ENCODE results near the gene RBM33. TPM values are rescaled to one million over a fixed set of nuclear protein-coding genes. Genes with fewer than 3 reads are reported as not detected.

RBM33 gene
- total and polyA plus RNA-seq, 2 of the 13 experiments (the other 11 are each of a cell fraction or from before 2014, with no cell fraction given), result 12.4 to 28.9 TPM

GRCh38 chr7:155808549-155809331 is 164.3 kb downstream of the RBM33 start (continued):
- TF ChIP-seq, protein P1, sequence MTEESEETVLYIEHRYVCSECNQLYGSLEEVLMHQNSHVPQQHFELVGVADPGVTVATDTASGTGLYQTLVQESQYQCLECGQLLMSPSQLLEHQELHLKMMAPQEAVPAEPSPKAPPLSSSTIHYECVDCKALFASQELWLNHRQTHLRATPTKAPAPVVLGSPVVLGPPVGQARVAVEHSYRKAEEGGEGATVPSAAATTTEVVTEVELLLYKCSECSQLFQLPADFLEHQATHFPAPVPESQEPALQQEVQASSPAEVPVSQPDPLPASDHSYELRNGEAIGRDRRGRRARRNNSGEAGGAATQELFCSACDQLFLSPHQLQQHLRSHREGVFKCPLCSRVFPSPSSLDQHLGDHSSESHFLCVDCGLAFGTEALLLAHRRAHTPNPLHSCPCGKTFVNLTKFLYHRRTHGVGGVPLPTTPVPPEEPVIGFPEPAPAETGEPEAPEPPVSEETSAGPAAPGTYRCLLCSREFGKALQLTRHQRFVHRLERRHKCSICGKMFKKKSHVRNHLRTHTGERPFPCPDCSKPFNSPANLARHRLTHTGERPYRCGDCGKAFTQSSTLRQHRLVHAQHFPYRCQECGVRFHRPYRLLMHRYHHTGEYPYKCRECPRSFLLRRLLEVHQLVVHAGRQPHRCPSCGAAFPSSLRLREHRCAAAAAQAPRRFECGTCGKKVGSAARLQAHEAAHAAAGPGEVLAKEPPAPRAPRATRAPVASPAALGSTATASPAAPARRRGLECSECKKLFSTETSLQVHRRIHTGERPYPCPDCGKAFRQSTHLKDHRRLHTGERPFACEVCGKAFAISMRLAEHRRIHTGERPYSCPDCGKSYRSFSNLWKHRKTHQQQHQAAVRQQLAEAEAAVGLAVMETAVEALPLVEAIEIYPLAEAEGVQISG (CRISPR knock-in tag; IDR thresholded peaks at IDR 0.05), result peak; percentile 61
- TF ChIP-seq RXRA (CRISPR knock-in tag; IDR thresholded peaks at IDR 0.05) (no peak; the same call in 1 of the 2 replicates), YY1 (IDR thresholded peaks at IDR 0.05; ENCODE audit: insufficient read depth, insufficient replicate concordance, low read depth, low read length) (peak; percentile 20), SIX1 (CRISPR knock-in tag; IDR thresholded peaks at IDR 0.05; ENCODE audit: borderline replicate concordance) (no peak), ZNF468 (CRISPR knock-in tag; IDR thresholded peaks at IDR 0.05) (no peak), ZNF337 (CRISPR knock-in tag; IDR thresholded peaks at IDR 0.05; ENCODE audit: borderline replicate concordance, low read depth) (peak; percentile 10; the same call in 1 of the 2 replicates), BCLAF1 (IDR thresholded peaks at IDR 0.05) (no peak), CBX5 (CRISPR knock-in tag; IDR thresholded peaks at IDR 0.05; ENCODE audit: borderline replicate concordance) (peak; percentile 28; the same call in 1 of the 2 replicates), SMARCC2 (IDR thresholded peaks at IDR 0.05) (no peak), ZIK1 (CRISPR knock-in tag; IDR thresholded peaks at IDR 0.05; ENCODE audit: borderline replicate concordance, low read depth) (no peak), RNF219 (CRISPR knock-in tag; IDR thresholded peaks at IDR 0.05) (no peak), NFE2L2 (IDR thresholded peaks at IDR 0.05; ENCODE audit: low read length) (no peak), STAT5B (CRISPR knock-in tag; IDR thresholded peaks at IDR 0.05) (no peak), MYC (CRISPR knock-in tag; IDR thresholded peaks at IDR 0.05; ENCODE audit: borderline replicate concordance) (peak; percentile 60; the same call in 1 of the 2 replicates), KAT8 (CRISPR knock-in tag; IDR thresholded peaks at IDR 0.05) (peak; percentile 40; the same call in 1 of the 2 replicates)
- TF ChIP-seq, protein P2, sequence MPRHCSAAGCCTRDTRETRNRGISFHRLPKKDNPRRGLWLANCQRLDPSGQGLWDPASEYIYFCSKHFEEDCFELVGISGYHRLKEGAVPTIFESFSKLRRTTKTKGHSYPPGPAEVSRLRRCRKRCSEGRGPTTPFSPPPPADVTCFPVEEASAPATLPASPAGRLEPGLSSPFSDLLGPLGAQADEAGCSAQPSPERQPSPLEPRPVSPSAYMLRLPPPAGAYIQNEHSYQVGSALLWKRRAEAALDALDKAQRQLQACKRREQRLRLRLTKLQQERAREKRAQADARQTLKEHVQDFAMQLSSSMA (CRISPR knock-in tag; IDR thresholded peaks at IDR 0.05), result no peak
- TF ChIP-seq, protein P3, sequence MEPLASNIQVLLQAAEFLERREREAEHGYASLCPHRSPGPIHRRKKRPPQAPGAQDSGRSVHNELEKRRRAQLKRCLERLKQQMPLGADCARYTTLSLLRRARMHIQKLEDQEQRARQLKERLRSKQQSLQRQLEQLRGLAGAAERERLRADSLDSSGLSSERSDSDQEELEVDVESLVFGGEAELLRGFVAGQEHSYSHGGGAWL (CRISPR knock-in tag; IDR thresholded peaks at IDR 0.05), result no peak; the same call in 1 of the 2 replicates
- TF ChIP-seq, protein P4, sequence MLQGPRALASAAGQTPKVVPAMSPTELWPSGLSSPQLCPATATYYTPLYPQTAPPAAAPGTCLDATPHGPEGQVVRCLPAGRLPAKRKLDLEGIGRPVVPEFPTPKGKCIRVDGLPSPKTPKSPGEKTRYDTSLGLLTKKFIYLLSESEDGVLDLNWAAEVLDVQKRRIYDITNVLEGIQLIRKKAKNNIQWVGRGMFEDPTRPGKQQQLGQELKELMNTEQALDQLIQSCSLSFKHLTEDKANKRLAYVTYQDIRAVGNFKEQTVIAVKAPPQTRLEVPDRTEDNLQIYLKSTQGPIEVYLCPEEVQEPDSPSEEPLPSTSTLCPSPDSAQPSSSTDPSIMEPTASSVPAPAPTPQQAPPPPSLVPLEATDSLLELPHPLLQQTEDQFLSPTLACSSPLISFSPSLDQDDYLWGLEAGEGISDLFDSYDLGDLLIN (CRISPR knock-in tag; IDR thresholded peaks at IDR 0.05; ENCODE audit: borderline replicate concordance), result no peak
